K562 (cell line): ENCODE results near the gene YBX2. TPM values are rescaled to one million over a fixed set of nuclear protein-coding genes. Genes with fewer than 3 reads are reported as not detected.

ENCODE experiments used
- C11orf30 ChIP-seq: fragments of 450-650 bp; IDR thresholded peaks from 2 replicates; pipeline ENCODE4 v1.6.1; 2016; ENCODE audit warnings: low read depth, mild to moderate bottlenecking
- CTCF ChIP-seq, 3 experiments: IDR thresholded peaks in 2 of 3; conservative IDR thresholded peaks in 1 of 3; 2 replicates each; pipeline ENCODE4 v1.5.1; 2011 to 2012; ENCODE audit warnings: low read length in 3 of 3, mild to moderate bottlenecking in 3 of 3, control low read depth in 2 of 3, improper control_type of control experiment in 1 of 3, inconsistent platforms in 1 of 3, low read depth in 1 of 3, mixed read lengths in 1 of 3, moderate library complexity in 1 of 3; ENCODE audit not compliant: insufficient read depth in 2 of 3
- JUNB ChIP-seq: fragments of 450-650 bp; formaldehyde crosslinking; conservative IDR thresholded peaks from 2 replicates; pipeline ENCODE4 v1.4.0; 2020; ENCODE audit warnings: mild to moderate bottlenecking
- RBM15 ChIP-seq: fragments of 200-400 bp; formaldehyde crosslinking; IDR thresholded peaks from 2 replicates; pipeline ENCODE4 v1.6.1; 2018; ENCODE audit warnings: mild to moderate bottlenecking, low read length, moderate library complexity; ENCODE audit not compliant: insufficient read depth
- RBM34 ChIP-seq: fragments of 200-400 bp; formaldehyde crosslinking; IDR thresholded peaks from 2 replicates; pipeline ENCODE4 v1.6.1; 2018; ENCODE audit warnings: low read length, borderline replicate concordance; ENCODE audit not compliant: insufficient read depth
- SMARCA4 ChIP-seq: fragments of 450-650 bp; IDR thresholded peaks from 2 replicates; pipeline ENCODE4 v1.6.1; 2016
- ZNF121 ChIP-seq: sonication (generic); formaldehyde crosslinking; conservative IDR thresholded peaks from 2 replicates; pipeline ENCODE4 v1.8.0; 2022; ENCODE audit warnings: missing genetic modification reagents
- polyA plus RNA-seq, 8 experiments: library from polyadenylated mRNA; depleted of rRNA in 4 of 8; stranded (reverse) in 5 of 8; unstranded in 3 of 8; fragments of >200 nt; fragmentation: Nextera tagmentation in 2 of 8; fragmentation: Illumina TruSeq in 1 of 8; extraction: Ambion mirVana in 2 of 8; extraction: Trizol in 1 of 8; gene quantifications; 2 replicates each; pipeline versions ENCODE4 v1.2.1 to v1.2.3, GENCODE V29; 2011 to 2014; ENCODE audit warnings: inconsistent platforms in 1 of 8, missing spikeins in 1 of 8
- total RNA-seq, 7 experiments: library from RNA; depleted of rRNA in 6 of 7; stranded (reverse); fragments of >200 nt in 6 of 7; fragmentation: Illumina TruSeq in 2 of 7; extraction: Trizol in 2 of 7; gene quantifications; 2 replicates each; pipeline versions ENCODE4 v1.2.1 to v1.2.3, GENCODE V29; 2011 to 2021; ENCODE audit warnings: low replicate concordance in 1 of 7
- TF ChIP-seq, protein P1 (sequence below): IDR thresholded peaks from 2 replicates; pipeline ENCODE4 v1.6.1; 2011; ENCODE audit warnings: borderline replicate concordance, low read depth, mild to moderate bottlenecking, moderate library complexity, low read length; ENCODE audit not compliant: insufficient read depth, poor library complexity, severe bottlenecking
- TF ChIP-seq, protein P2 (sequence below): fragments of 450-650 bp; IDR thresholded peaks from 2 replicates; pipeline ENCODE4 v1.6.1; 2016

The YBX2 gene
- total and polyA plus RNA-seq, 9 of the 15 experiments (the other 6 are each of a cell fraction or from before 2014, with no cell fraction given) = 0.03 to 0.59 (median 0.27) TPM; not detected in 6

GRCh38 chr17:7308625-7309433 is 14.4 kb upstream of the YBX2 start (continued):
- TF ChIP-seq CTCF (IDR thresholded peaks at IDR 0.05 in 2 of 3, conservative IDR thresholded peaks at IDR 0.05 in 1 of 3; ENCODE audit: insufficient read depth in 2 of 3, low read depth in 1 of 3, low read length in 3 of 3) (no peak), SMARCA4 (no peak), ZNF121 (CRISPR knock-in tag) (no peak), JUNB (no peak), C11orf30 (0 out of 2 replicates have a peak, but pooled peaks have one; percentile 6), RBM15 (no peak), RBM34 (no peak)
- TF ChIP-seq, protein P1, sequence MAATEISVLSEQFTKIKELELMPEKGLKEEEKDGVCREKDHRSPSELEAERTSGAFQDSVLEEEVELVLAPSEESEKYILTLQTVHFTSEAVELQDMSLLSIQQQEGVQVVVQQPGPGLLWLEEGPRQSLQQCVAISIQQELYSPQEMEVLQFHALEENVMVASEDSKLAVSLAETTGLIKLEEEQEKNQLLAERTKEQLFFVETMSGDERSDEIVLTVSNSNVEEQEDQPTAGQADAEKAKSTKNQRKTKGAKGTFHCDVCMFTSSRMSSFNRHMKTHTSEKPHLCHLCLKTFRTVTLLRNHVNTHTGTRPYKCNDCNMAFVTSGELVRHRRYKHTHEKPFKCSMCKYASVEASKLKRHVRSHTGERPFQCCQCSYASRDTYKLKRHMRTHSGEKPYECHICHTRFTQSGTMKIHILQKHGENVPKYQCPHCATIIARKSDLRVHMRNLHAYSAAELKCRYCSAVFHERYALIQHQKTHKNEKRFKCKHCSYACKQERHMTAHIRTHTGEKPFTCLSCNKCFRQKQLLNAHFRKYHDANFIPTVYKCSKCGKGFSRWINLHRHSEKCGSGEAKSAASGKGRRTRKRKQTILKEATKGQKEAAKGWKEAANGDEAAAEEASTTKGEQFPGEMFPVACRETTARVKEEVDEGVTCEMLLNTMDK = no peak
- TF ChIP-seq, protein P2, sequence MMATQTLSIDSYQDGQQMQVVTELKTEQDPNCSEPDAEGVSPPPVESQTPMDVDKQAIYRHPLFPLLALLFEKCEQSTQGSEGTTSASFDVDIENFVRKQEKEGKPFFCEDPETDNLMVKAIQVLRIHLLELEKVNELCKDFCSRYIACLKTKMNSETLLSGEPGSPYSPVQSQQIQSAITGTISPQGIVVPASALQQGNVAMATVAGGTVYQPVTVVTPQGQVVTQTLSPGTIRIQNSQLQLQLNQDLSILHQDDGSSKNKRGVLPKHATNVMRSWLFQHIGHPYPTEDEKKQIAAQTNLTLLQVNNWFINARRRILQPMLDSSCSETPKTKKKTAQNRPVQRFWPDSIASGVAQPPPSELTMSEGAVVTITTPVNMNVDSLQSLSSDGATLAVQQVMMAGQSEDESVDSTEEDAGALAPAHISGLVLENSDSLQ = peak; percentile 35; the same call in 1 of the 2 replicates
